Suprapubic skin (tissue), 4 donors: ENCODE data around the gene PRTFDC1.

ENCODE experiments used
- CTCF ChIP-seq, 2 donors: fragments of 200-600 bp in 1 of 2; fragments of 450-650 bp in 1 of 2; sonication (generic) in 1 of 2; IDR thresholded peaks; one replicate each; pipeline ENCODE4 v1.5.1; 2016 to 2019; ENCODE audit warnings: antibody characterized with exemption in 2 of 2, mild to moderate bottlenecking in 1 of 2, moderate library complexity in 1 of 2
- EP300 ChIP-seq: sonication (generic); formaldehyde crosslinking; IDR thresholded peaks from one replicate; pipeline ENCODE4 v1.6.1; 2017; ENCODE audit warnings: antibody characterized with exemption
- POLR2A ChIP-seq, 2 donors: fragments of 450-650 bp; IDR thresholded peaks; one replicate each; pipeline ENCODE4 v1.6.1; 2017; ENCODE audit warnings: antibody characterized with exemption in 2 of 2, mild to moderate bottlenecking in 2 of 2, moderate library complexity in 2 of 2
- POLR2AphosphoS5 ChIP-seq, 3 donors: sonication (generic); formaldehyde crosslinking; IDR thresholded peaks; one replicate each; pipeline ENCODE4 v1.6.1; 2017; ENCODE audit warnings: antibody characterized with exemption in 3 of 3

DNA sequence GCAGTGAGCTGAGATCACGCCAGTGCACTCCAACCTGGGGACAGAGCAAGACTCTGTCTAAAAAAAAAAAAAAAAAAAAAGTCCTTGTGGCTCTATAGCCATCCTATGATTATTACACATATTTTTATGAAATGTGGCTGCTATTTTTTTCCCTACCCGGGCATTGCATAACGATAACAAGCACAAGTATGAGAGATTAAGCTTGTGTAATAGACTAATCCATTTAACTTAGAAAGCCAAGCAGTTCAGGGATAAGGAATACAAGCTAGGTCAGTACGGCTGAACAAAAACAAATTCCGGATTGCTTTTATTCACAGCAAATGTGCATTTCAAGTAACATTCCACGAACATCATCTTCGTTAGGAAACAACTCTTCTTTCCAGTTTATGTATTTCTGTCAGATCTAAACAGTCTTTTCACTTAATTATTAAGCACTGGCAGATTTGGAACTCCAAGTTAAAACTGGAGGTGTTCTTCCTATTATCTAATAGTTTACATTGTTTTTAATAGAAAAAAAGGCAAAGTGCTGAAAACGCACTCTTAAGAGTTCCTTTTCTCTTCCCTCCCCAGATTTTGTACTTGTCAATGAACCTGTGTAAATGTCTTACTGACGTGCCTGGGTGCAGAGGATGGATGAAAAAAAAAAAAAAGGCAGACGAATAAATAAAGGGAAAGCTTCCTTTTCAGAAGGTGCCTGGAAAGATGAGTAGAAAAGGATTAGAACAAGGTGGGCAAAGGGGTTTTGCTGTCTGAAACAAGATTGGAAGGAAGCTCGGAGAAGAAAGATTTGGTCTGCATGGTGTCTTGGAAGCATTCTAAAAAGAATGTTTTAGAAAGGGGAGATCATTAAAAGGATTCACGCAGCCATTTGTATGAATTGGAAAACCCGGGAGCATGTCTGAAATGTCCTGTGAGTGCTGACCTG, 81.1 kb downstream of the PRTFDC1 start:
- TF ChIP-seq POLR2A (IDR thresholded peaks at IDR 0.05) (no peak), CTCF (IDR thresholded peaks at IDR 0.05) (no peak), POLR2AphosphoS5 (IDR thresholded peaks at IDR 0.05) (no peak), EP300 (no peak)
